Neural cell (in vitro differentiated cells): ENCODE measurements around the gene HLA-DPA1.

Experiments
- CTCF ChIP-seq: fragments of 450-650 bp; IDR thresholded peaks from 2 replicates; pipeline ENCODE4 v1.5.1; 2014; ENCODE audit warnings: antibody characterized with exemption, mild to moderate bottlenecking, moderate library complexity; ENCODE audit not compliant: poor library complexity, severe bottlenecking
- EP300 ChIP-seq: fragments of 450-650 bp; conservative IDR thresholded peaks from 2 replicates; pipeline ENCODE4 v1.6.1; 2014; ENCODE audit warnings: antibody characterized with exemption, mild to moderate bottlenecking, moderate library complexity; ENCODE audit not compliant: poor library complexity, severe bottlenecking
- EZH2 ChIP-seq: fragments of 200-600, 300-800 bp; shearing (Covaris generic), sonication (generic); IDR thresholded peaks from 2 replicates; pipeline ENCODE4 v1.6.1; 2014; ENCODE audit warnings: antibody characterized with exemption, low read length, borderline replicate concordance, mild to moderate bottlenecking; ENCODE audit not compliant: insufficient read depth, poor library complexity, severe bottlenecking
- MXI1 ChIP-seq: fragments of 450-650 bp; conservative IDR thresholded peaks from 2 replicates; pipeline ENCODE4 v1.6.1; 2014; ENCODE audit warnings: antibody characterized with exemption, mild to moderate bottlenecking; ENCODE audit not compliant: poor library complexity, severe bottlenecking
- POLR2AphosphoS5 ChIP-seq: IDR thresholded peaks from 2 replicates; pipeline ENCODE4 v1.6.1; 2012
- RAD21 ChIP-seq: fragments of 450-650 bp; conservative IDR thresholded peaks from 2 replicates; pipeline ENCODE4 v1.6.1; 2014; ENCODE audit warnings: antibody characterized with exemption, mild to moderate bottlenecking, moderate library complexity
- REST ChIP-seq: IDR thresholded peaks from 2 replicates; pipeline ENCODE4 v1.6.1; 2012; ENCODE audit warnings: borderline replicate concordance
- TAF1 ChIP-seq: IDR thresholded peaks from 2 replicates; pipeline ENCODE4 v1.6.1; 2012; ENCODE audit warnings: low read depth

DNA sequence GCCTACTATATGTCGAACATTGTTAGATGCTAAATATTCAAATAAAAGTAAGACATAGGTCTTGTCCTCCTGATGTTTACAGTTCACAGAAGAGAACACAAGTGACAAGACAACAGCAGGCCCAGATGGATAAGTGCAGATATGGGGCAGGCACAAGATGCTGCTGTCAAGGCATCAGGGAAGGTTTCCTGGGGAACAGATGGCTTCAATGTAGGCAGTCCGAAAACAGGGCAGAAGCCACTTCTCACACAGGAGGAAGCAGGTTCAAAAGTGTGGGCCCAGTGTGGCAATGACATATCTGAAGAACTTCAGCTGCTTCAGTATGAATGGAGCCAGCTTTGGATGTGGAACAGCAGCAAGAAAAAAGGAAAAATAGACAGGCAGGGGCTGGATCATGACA, 34.9 kb upstream of the HLA-DPA1 start:
- TF ChIP-seq CTCF (no peak), EP300 (no peak), POLR2AphosphoS5 (no peak), EZH2 (no peak), REST (no peak), RAD21 (no peak), MXI1 (no peak), TAF1 (no peak)
